NB4 (cell line): ENCODE measurements around the gene GTF3C4.

Experiments
- POLR2A ChIP-seq: IDR thresholded peaks from 2 replicates; pipeline ENCODE4 v1.6.1; 2011; ENCODE audit warnings: mild to moderate bottlenecking; ENCODE audit not compliant: insufficient read length; ENCODE audit errors: extremely low read depth
- TF ChIP-seq, protein P1 (sequence below): IDR thresholded peaks from one replicate; pipeline ENCODE4 v1.5.1; 2012; ENCODE audit warnings: low read depth, low read length
- TF ChIP-seq, protein P2 (sequence below): IDR thresholded peaks from 2 replicates; pipeline ENCODE4 v1.6.1; 2011; ENCODE audit warnings: low read depth, low read length

DNA sequence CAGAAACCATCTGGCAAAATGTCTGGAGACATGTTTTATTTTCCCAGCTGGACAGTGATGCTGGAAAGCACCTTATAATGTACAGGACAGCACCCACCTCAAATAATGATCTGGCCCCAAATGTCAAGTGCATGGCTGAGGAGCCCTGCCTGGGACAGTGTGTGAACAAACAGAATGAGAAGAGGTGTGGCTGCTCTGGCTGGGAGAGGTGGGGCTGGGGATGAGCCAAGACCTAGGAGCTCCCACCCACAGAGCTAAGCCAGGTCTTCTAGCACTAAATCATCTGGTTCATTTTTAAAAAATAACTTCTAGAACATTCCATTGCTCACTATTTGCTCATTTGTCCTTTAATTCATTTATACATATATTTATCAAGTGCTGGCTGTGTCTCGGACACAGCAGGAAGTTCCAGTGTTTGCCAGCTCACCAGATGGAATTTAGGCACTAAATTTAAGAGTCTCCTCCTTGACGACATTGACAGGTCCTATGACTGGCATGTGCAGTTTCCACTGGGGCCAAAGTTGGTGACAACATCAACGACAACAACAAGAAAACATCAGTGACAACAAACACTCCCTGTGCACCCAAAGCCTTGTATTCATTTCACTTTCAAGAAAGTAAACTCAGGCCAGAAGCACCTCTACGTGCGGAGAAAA, 59.1 kb downstream of the GTF3C4 start:
- TF ChIP-seq, protein P1, sequence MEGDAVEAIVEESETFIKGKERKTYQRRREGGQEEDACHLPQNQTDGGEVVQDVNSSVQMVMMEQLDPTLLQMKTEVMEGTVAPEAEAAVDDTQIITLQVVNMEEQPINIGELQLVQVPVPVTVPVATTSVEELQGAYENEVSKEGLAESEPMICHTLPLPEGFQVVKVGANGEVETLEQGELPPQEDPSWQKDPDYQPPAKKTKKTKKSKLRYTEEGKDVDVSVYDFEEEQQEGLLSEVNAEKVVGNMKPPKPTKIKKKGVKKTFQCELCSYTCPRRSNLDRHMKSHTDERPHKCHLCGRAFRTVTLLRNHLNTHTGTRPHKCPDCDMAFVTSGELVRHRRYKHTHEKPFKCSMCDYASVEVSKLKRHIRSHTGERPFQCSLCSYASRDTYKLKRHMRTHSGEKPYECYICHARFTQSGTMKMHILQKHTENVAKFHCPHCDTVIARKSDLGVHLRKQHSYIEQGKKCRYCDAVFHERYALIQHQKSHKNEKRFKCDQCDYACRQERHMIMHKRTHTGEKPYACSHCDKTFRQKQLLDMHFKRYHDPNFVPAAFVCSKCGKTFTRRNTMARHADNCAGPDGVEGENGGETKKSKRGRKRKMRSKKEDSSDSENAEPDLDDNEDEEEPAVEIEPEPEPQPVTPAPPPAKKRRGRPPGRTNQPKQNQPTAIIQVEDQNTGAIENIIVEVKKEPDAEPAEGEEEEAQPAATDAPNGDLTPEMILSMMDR: no peak
- TF ChIP-seq POLR2A: no peak
- TF ChIP-seq, protein P2, sequence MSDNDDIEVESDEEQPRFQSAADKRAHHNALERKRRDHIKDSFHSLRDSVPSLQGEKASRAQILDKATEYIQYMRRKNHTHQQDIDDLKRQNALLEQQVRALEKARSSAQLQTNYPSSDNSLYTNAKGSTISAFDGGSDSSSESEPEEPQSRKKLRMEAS: no peak
